Stimulated activated CD4-positive, alpha-beta T cell treated with anti-CD3 and anti-CD28 coated beads, TNF-alpha, amount 100 ng/mL, for 4 hours (primary cell): ENCODE data around the gene CXorf49.
"Not testable (repeated sequence)": the region's sequence is repeated elsewhere in the genome, so short reads cannot be mapped to it uniquely, and the experiment has no call there.

Source experiments
- DNase-seq, 3 experiments: peaks; one replicate each; pipeline ENCODE4 v3.0.0-alpha.2; 2020; ENCODE audit warnings: low read depth in 3 of 3

CXorf49 gene

GRCh38 chrX:71671938-71672337 lies 46.1 kb downstream of the CXorf49 start:
- no peak for DNase-seq

DNA sequence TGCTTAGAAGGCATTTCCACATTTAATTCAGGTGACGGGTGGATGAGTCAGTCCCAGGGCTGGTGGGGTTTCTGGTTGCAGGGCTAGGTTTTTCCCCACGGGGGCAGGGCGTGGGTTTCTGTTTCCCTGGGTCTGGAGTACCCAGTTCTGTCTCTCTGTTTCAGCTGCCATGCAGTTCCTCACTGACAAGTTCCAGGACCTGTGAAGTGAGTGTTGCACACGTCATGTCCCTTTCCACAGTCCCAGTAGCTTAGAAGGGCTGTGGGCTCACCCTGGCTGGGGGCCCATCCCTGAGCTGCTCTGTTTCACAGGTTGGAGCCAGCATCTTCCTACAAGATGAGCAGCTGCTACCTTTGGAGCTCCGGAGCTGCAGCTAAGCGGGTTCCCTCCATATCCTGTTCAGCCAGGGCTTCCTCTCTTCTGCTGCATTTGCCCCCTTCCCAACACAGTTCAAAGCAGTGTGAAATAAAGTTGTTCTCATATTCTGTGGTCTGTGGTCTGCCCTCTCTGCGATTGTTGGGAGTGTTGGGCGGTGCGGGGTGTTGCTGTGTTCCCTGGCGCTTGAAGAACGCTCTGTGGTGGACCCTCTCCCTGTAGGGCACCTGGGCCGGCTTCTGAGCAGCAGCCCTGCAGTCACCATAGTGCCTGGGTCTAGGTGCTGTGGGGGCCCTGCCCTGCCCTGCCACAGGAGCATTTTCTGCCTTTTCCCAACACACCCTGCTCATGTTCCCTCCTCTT lies 46.9 kb downstream of the CXorf49 start:
- peak; percentile 19 to 39 (median 32) for DNase-seq

- DNase-seq: not testable (repeated sequence)
Measured at GRCh38 chrX:71669947-71670346, 48.1 kb downstream of the CXorf49 start.

DNA sequence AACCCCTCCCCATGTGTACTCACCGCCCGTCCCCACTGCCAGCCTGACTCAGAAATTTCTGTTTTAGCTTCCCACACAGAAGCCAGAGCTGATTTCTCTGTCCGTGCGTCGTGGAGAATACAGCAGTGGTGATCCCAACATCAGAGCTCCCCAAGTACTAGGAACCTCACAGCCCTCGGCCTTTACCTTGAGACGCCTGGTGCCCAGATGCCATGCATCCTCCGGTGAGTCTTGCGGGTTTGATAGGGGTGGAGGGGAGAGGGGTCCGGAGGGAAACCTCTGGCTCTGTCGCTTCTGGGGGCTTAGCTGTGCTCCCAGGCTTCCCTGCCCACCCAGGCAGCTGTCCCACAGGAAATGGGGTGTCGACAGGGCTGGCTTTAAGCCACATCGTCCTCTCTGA lies 48.6 kb downstream of the CXorf49 start:
- no peak for DNase-seq

DNA sequence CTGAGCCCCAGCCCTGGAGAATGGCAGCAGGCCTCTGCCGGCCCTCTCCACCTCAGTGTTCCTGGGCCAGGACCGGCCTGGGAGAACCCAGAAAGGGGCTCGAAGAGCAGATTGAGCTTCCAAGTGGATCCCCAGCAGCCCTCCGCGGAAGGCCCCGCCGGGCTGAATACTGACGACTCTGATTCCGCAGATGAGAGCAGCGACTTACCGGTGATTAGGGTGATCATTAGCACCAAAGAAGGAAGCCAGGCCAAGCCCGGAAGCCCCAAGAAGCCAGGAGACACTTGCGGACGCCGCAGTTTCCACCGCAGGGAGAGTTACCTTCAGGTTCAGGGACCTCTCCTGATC lies 49.9 kb downstream of the CXorf49 start:
- DNase-seq: no peak

GRCh38 chrX:71667328-71668247 lies 50.5 kb downstream of the CXorf49 start, which contains the start of gene LOC101059915:
TSS of gene LOC101059915 (plus strand) at chrX:71667546.
- no peak for DNase-seq

DNA sequence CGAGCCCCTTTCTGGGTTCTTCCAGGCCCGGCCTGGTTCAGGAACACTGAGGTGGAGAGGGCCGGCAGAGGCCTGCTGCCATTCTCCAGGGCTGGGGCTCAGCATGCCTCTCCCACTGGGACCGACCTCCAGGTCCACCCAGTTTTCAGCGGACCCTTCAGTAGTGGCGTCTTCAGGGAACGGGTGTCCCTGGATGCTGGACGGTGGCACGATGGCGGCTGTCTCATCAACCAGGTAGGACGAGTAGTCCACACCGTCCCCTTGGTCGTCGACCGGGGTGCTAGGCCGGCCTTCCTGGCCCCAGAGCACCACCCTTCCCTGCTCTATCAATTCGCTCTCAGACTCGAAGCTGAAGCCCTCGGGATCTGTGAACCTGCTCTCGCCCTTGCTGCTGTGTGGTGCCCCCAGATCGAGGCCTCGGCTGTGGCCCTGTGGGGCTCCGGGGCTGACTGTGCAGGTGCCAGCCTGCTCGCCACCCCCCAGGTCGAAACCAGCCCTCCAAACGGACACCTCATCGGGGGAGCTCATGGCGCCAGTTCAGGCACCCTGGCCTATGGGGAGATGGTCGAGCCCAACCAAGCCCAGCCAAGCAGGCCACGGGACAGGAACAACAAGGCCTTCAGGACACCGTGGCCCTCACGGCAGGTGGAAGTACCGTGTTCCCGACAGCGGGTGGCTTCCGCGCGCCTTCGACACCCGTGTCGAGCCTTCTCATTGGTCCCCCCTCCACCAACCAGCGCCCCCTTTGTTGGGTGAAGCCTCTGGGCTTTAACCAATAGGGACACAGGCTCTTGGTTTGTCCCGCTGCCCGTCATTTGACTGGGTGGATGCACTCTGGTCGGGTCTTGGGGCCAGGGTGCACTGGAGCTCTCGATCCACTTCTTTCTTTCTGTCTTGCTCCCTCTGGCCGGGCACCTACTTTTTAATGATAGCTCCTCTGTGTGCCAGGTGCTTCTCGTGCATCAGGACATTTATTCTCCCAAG lies 51.6 kb downstream of the CXorf49 start:
- no peak for DNase-seq

DNA sequence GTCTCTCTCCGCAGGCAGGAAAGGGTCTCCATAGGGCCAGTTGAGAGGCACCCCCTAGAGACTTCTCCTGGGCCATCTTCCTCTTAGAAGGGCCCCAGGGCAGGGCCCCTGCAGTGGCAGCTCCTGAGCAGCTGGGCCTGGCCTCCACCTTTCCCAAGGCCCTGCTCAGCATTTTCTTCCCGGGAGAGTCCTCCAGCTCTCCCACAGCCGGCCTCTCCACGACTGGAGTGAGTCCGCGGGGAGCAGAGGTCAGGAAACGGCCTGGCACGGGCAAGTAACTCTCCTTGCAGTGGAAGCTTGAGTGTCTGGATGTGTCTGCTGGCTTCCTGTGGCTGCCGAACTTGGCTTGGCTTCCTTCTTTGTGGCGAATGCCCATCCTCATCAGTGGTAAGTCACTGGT lies 52.3 kb downstream of the CXorf49 start:
- DNase-seq: no peak

DNA sequence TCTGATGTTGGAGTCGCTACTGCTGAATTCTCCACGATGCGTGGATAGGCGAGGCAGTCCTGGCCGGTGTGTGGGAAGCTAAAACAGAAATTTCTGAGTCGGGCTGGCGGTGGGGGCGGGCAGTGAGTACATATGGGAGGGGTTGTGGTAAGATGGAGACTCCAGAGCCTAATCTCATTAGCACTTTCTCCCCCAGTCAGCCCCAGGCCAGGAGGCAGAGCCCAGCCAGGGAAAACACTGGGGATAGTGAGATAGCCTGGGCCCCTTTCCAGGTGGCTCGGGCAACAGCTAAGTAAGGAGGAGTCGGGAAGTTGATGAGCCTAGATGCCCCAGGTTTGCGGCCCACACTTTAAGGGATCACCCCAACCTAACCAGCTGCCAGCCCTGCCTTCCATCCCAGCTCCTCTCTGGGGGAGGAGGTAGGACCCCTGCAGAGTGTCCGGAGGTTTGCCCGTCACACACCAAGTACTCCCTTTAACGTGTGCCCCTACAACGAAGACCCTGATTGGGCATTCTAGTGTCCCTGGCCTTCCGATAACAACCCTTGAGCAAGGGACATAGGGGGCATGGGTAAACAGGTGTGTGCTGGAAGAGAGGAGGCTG lies 53.1 kb downstream of the CXorf49 start:
- no peak for DNase-seq
